Parathyroid adenoma (tissue), 2 donors: Measurements from ENCODE around the gene DNAJC5.

ENCODE experiments used
- H2AFZ ChIP-seq: fragments of 300-600 bp; sonication (generic); one replicate; pipeline ENCODE4 v1.7.0; 2017; ENCODE audit warnings: antibody characterized with exemption, mild to moderate bottlenecking
- H3K27ac ChIP-seq: fragments of 300-600 bp; sonication (generic); one replicate; pipeline ENCODE4 v1.7.0; 2017
- H3K27me3 ChIP-seq: fragments of 300-600 bp; sonication (generic); one replicate; pipeline ENCODE4 v1.7.0; 2017; ENCODE audit warnings: low read length; ENCODE audit not compliant: control insufficient read depth, insufficient read depth
- H3K36me3 ChIP-seq: fragments of 300-600 bp; sonication (generic); one replicate; pipeline ENCODE4 v1.7.0; 2017; ENCODE audit warnings: low read length; ENCODE audit not compliant: control insufficient read depth, insufficient read depth
- H3K4me1 ChIP-seq: fragments of 300-600 bp; sonication (generic); one replicate; pipeline ENCODE4 v1.7.0; 2017; ENCODE audit warnings: control low read depth
- H3K4me2 ChIP-seq: fragments of 300-600 bp; sonication (generic); one replicate; pipeline ENCODE4 v1.7.0; 2017; ENCODE audit warnings: low read length
- H3K4me3 ChIP-seq: fragments of 300-600 bp; sonication (generic); one replicate; pipeline ENCODE4 v1.7.0; 2017; ENCODE audit warnings: low read depth, low read length
- H3K79me2 ChIP-seq: fragments of 300-600 bp; sonication (generic); one replicate; pipeline ENCODE4 v1.7.0; 2017; ENCODE audit warnings: control low read depth
- H3K9ac ChIP-seq: fragments of 300-600 bp; sonication (generic); one replicate; pipeline ENCODE4 v1.7.0; 2017; ENCODE audit warnings: mild to moderate bottlenecking
- H3K9me3 ChIP-seq: fragments of 300-600 bp; sonication (generic); one replicate; pipeline ENCODE4 v1.7.0; 2017; ENCODE audit warnings: low read length; ENCODE audit not compliant: control insufficient read depth
- CTCF ChIP-seq: fragments of 300-600 bp; sonication (generic); IDR thresholded peaks from one replicate; pipeline ENCODE4 v1.7.0; 2017; ENCODE audit warnings: antibody characterized with exemption, mild to moderate bottlenecking
- donor health status: primary hyperparathyroidism.

DNAJC5 gene

GRCh38 chr20:63891061-63892002, 3.6 kb upstream of the DNAJC5 start:
- H3K9ac ChIP-seq, result no peak overlapping the region
- H3K9me3 ChIP-seq, result no peaks in the 10 kb centered on the region
- H3K27ac ChIP-seq, result no peak overlapping the region
- no peaks in the 10 kb centered on the region for H3K27me3 ChIP-seq
- no peaks in the 10 kb centered on the region for H3K36me3 ChIP-seq
- no peak overlapping the region for H3K4me3 ChIP-seq
- no peak overlapping the region for H3K4me2 ChIP-seq
- H3K79me2 ChIP-seq, result peaks cover 2% of the 10 kb centered on the region
- TF ChIP-seq CTCF, result no peak
- H3K4me1 ChIP-seq, result no peaks in the 10 kb centered on the region
- no peak overlapping the region for H2AFZ ChIP-seq

GRCh38 chr20:63892402-63892801, 2.5 kb upstream of the DNAJC5 start:
- Histone ChIP-seq H3K27me3 (no peaks in the 10 kb centered on the region), H3K4me1 (peaks cover 4% of the 10 kb centered on the region), H3K79me2 (peaks cover 6% of the 10 kb centered on the region), H3K4me2 (no peak overlapping the region), H3K4me3 (no peak overlapping the region), H3K36me3 (no peaks in the 10 kb centered on the region), H3K27ac (no peak overlapping the region), H2AFZ (no peak overlapping the region), H3K9ac (no peak overlapping the region), H3K9me3 (no peaks in the 10 kb centered on the region)
- no peak for TF ChIP-seq CTCF

GRCh38 chr20:63893999-63894357, 948 bp upstream of the DNAJC5 start:
- Histone ChIP-seq H3K4me3 (peak overlapping the region; percentile 56), H3K36me3 (no peaks in the 10 kb centered on the region), H3K27me3 (no peaks in the 10 kb centered on the region), H3K4me2 (peak overlapping the region; percentile 84), H3K27ac (peak overlapping the region; percentile 58), H3K79me2 (peaks cover 14% of the 10 kb centered on the region), H3K4me1 (peaks cover 12% of the 10 kb centered on the region), H3K9me3 (no peaks in the 10 kb centered on the region), H3K9ac (no peak overlapping the region), H2AFZ (peak overlapping the region; percentile 28)
- TF ChIP-seq CTCF, result no peak

- Histone ChIP-seq H2AFZ (no peak overlapping the region), H3K9ac (no peak overlapping the region), H3K4me1 (peaks cover 15% of the 10 kb centered on the region), H3K9me3 (no peaks in the 10 kb centered on the region), H3K27me3 (no peaks in the 10 kb centered on the region), H3K36me3 (no peaks in the 10 kb centered on the region), H3K4me3 (peak overlapping the region; percentile 65), H3K4me2 (peak overlapping the region; percentile 60), H3K27ac (peak overlapping the region; percentile 66), H3K79me2 (peaks cover 18% of the 10 kb centered on the region)
- TF ChIP-seq CTCF, result no peak
These were observed 451 bp downstream of the DNAJC5 start for GRCh38 chr20:63895202-63895951.
